Astrocyte (in vitro differentiated cells and primary cell): ENCODE measurements around the gene RGS2. TPM values are rescaled to one million over a fixed set of nuclear protein-coding genes. Genes with fewer than 3 reads are reported as not detected.
A peak's percentile ranks its signal among the peaks of the same experiment; 100 is the strongest.

Experiments used
- DNase-seq: peaks from one replicate; pipeline ENCODE4 v3.0.0-alpha.2; 2010; ENCODE audit warnings: low read depth
- FAIRE-seq: peaks from 2 replicates; lab custom pipeline; 2011; peaks lifted over from hg19 to GRCh38; lab: Jason Lieb, UNC
- H2AFZ ChIP-seq: 2 replicates; pipeline ENCODE4 v1.6.0; 2012; ENCODE audit warnings: low read depth, low read length, inconsistent platforms
- H3K27ac ChIP-seq: 2 replicates; pipeline ENCODE4 v1.5.1; 2011; ENCODE audit warnings: low read depth, low read length, inconsistent platforms
- H3K27me3 ChIP-seq: 2 replicates; pipeline ENCODE4 v1.6.0; 2011; ENCODE audit warnings: low read length, inconsistent platforms; ENCODE audit not compliant: insufficient read depth
- H3K36me3 ChIP-seq: 2 replicates; pipeline ENCODE4 v1.5.1; 2011; ENCODE audit warnings: low read length, inconsistent platforms; ENCODE audit not compliant: insufficient read depth
- H3K4me1 ChIP-seq: 2 replicates; pipeline ENCODE4 v1.5.1; 2011; ENCODE audit warnings: low read length, inconsistent platforms; ENCODE audit not compliant: insufficient read depth
- H3K4me2 ChIP-seq: 2 replicates; pipeline ENCODE4 v1.6.0; 2012; ENCODE audit warnings: low read length, inconsistent platforms
- H3K4me3 ChIP-seq: 2 replicates; pipeline ENCODE4 v1.5.1; 2011; ENCODE audit warnings: low read depth, mild to moderate bottlenecking, low read length, inconsistent platforms; ENCODE audit not compliant: insufficient read depth
- H3K79me2 ChIP-seq: 2 replicates; pipeline ENCODE4 v1.6.0; 2012; ENCODE audit warnings: mild to moderate bottlenecking, low read length, inconsistent platforms; ENCODE audit not compliant: insufficient read depth
- H3K9ac ChIP-seq: 2 replicates; pipeline ENCODE4 v1.6.0; 2012; ENCODE audit warnings: mild to moderate bottlenecking, low read length, inconsistent platforms
- H3K9me3 ChIP-seq: 2 replicates; pipeline ENCODE4 v1.5.1; 2012; ENCODE audit warnings: low read depth, mild to moderate bottlenecking, low read length, inconsistent platforms; ENCODE audit not compliant: insufficient read depth
- H4K20me1 ChIP-seq: 2 replicates; pipeline ENCODE4 v1.6.0; 2012; ENCODE audit warnings: low read length, inconsistent platforms; ENCODE audit not compliant: insufficient read depth
- H3K27ac Mint-ChIP-seq: one replicate; pipeline ENCODE4 v1.8.0; 2021; ENCODE audit warnings: mild to moderate bottlenecking, mixed read lengths; ENCODE audit not compliant: unreplicated experiment
- H3K27me3 Mint-ChIP-seq: one replicate; pipeline ENCODE4 v1.8.0; 2021; ENCODE audit warnings: low read depth, mixed read lengths; ENCODE audit not compliant: unreplicated experiment
- H3K36me3 Mint-ChIP-seq: one replicate; pipeline ENCODE4 v1.8.0; 2021; ENCODE audit warnings: low read depth, mixed read lengths; ENCODE audit not compliant: unreplicated experiment
- H3K4me1 Mint-ChIP-seq: one replicate; pipeline ENCODE4 v1.8.0; 2021; ENCODE audit warnings: low read depth, mixed read lengths; ENCODE audit not compliant: unreplicated experiment
- H3K4me3 Mint-ChIP-seq: one replicate; pipeline ENCODE4 v1.8.0; 2021; ENCODE audit warnings: mild to moderate bottlenecking, moderate library complexity, mixed read lengths; ENCODE audit not compliant: unreplicated experiment
- H3K9me3 Mint-ChIP-seq: one replicate; pipeline ENCODE4 v1.8.0; 2021; ENCODE audit warnings: mild to moderate bottlenecking, mixed read lengths; ENCODE audit not compliant: unreplicated experiment
- CTCF ChIP-seq: IDR thresholded peaks from 2 replicates; pipeline ENCODE4 v1.5.1; 2011; ENCODE audit warnings: low read depth, mild to moderate bottlenecking, inconsistent platforms, low read length, moderate library complexity; ENCODE audit not compliant: insufficient read depth
- EZH2 ChIP-seq: IDR thresholded peaks from 2 replicates; pipeline ENCODE4 v1.6.1; 2012; ENCODE audit warnings: mild to moderate bottlenecking, low read length, inconsistent platforms; ENCODE audit not compliant: insufficient read depth
- total RNA-seq: library from RNA; stranded (reverse); gene quantifications from 2 replicates; pipeline ENCODE4 v1.2.1, GENCODE V29; 2021

Gene RGS2
- total RNA-seq, 1 donor from 2014 or later, result 10.5 TPM

DNA sequence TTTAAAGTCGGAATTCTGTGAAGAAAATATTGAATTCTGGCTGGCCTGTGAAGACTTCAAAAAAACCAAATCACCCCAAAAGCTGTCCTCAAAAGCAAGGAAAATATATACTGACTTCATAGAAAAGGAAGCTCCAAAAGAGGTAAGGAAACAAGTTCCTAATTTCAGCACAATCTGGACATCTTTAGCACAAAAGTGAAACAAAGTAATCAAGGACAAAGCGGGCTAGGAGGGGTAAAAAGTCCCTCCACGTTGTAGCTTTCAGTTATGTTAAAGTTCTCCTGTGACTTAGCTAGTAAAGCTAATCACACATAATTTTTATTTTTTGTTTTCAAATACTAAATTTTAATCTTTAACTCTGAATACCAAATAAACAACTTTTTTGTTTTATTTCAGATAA is 2.2 kb downstream of the RGS2 start:
- Mint-ChIP-seq H3K9me3 (no peaks in the 10 kb centered on the region), H3K36me3 (peaks cover 3% of the 10 kb centered on the region), H3K27ac (no peak overlapping the region), H3K4me3 (peak overlapping the region; percentile 14), H3K4me1 (peaks cover 17% of the 10 kb centered on the region), H3K27me3 (no peaks in the 10 kb centered on the region)
- H4K20me1 ChIP-seq, result peaks cover 27% of the 10 kb centered on the region
- peaks cover 21% of the 10 kb centered on the region for H3K4me1 ChIP-seq
- H3K27me3 ChIP-seq, result no peaks in the 10 kb centered on the region
- H3K9ac ChIP-seq, result peak overlapping the region; percentile 92
- DNase-seq (no peak), FAIRE-seq (no peak)
- no peak overlapping the region for H3K27ac ChIP-seq
- TF ChIP-seq CTCF (no peak), EZH2 (no peak)
- peaks cover 16% of the 10 kb centered on the region for H3K36me3 ChIP-seq
- H3K4me2 ChIP-seq, result peak overlapping the region; percentile 86
- H3K4me3 ChIP-seq, result no peak overlapping the region
- H2AFZ ChIP-seq, result no peak overlapping the region
- H3K79me2 ChIP-seq, result peaks cover 17% of the 10 kb centered on the region
- H3K9me3 ChIP-seq, result no peaks in the 10 kb centered on the region

GRCh38 chr1:192811594-192812239 is 2.9 kb downstream of the RGS2 start:
- Histone ChIP-seq H2AFZ (no peak overlapping the region), H3K9me3 (no peaks in the 10 kb centered on the region), H3K4me3 (no peak overlapping the region), H3K27me3 (no peaks in the 10 kb centered on the region), H3K27ac (no peak overlapping the region), H3K79me2 (peaks cover 17% of the 10 kb centered on the region), H3K4me2 (peak overlapping the region; percentile 45), H3K4me1 (peaks cover 21% of the 10 kb centered on the region), H4K20me1 (peaks cover 27% of the 10 kb centered on the region), H3K36me3 (peaks cover 16% of the 10 kb centered on the region), H3K9ac (no peak overlapping the region)
- TF ChIP-seq EZH2 (no peak), CTCF (no peak)
- Mint-ChIP-seq H3K4me3 (no peak overlapping the region), H3K27me3 (no peaks in the 10 kb centered on the region), H3K36me3 (peaks cover 3% of the 10 kb centered on the region), H3K27ac (no peak overlapping the region), H3K4me1 (peaks cover 17% of the 10 kb centered on the region), H3K9me3 (no peaks in the 10 kb centered on the region)
- DNase-seq (no peak), FAIRE-seq (no peak)
